Measurements from ENCODE around the gene TSPAN18.

TSPAN18 gene

DNA sequence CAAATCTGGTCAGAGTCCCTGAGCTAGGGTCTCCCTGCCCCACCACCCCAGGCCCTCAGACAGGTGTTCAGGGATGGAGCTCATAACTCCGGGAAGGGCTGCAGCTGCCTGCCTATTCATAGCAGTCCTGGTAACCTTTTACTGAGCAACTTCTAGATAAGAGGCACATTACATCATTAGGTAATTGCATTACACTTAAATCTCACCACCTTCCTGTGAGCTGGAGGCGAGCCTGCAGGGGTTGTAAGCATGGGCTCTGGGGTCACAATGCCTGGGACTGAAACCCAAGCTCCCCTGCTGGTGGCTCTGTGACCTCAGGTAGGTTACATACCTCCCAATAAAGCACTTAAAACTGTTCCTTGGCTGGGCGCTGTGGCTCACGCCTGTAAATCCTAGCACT lies 201.4 kb downstream of the TSPAN18 start:
- 0 out of 2 replicates have a peak, but pooled peaks have one; percentile 6 for TF ChIP-seq GLIS1 (tag by site-specific recombination; IDR thresholded peaks at IDR 0.05)
- TF ChIP-seq, protein P1, sequence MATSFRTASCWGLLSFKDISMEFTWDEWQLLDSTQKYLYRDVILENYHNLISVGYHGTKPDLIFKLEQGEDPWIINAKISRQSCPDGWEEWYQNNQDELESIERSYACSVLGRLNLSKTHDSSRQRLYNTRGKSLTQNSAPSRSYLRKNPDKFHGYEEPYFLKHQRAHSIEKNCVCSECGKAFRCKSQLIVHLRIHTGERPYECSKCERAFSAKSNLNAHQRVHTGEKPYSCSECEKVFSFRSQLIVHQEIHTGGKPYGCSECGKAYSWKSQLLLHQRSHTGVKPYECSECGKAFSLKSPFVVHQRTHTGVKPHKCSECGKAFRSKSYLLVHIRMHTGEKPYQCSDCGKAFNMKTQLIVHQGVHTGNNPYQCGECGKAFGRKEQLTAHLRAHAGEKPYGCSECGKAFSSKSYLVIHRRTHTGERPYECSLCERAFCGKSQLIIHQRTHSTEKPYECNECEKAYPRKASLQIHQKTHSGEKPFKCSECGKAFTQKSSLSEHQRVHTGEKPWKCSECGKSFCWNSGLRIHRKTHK (tag by site-specific recombination; IDR thresholded peaks at IDR 0.05) = no peak
- POLR2A ChIA-PET = no interaction called here
- CTCF ChIA-PET = interaction anchor here (0.5 to 18.1 kb wide), 16 partner anchors 10 to 362 kb away, joined by 3 to 847 read pairs (median 4); partner anchors contain the start of gene CD82

DNA sequence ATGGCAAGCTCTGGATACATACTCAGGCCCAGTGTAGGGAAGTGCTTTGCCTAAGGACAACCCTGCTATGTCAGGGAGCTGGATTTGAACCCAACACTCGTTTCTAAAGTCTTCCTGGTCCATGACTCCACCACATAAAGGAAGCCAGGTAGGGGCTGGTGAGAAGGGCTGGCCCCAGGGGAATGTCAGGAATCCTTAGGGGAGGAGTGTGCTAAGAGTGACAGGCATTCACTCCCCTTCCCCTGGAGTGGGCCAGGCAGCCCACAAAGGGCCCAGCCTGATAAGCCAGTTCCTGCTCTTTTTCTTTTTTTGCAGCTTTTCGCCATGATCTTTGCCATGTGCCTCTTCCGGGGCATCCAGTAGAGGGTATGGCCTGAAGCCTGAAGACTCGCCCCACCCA lies 202.1 kb downstream of the TSPAN18 start:
- H3K4me3 ChIP-seq (ENCODE audit: low read depth, low read length) = no peak overlapping the region
- H3K27ac ChIP-seq (ENCODE audit: extremely low read depth, low read depth, low read length) = no peak overlapping the region
- H3K4me1 ChIP-seq (ENCODE audit: control insufficient read depth, insufficient read depth, low read length) = no peaks in the 10 kb centered on the region
- ChIA-PET POLR2A (no interaction called here), CTCF (interaction anchor here (0.6 to 18.1 kb wide), 9 partner anchors 9 to 393 kb away, joined by 3 to 847 read pairs (median 4); no protein-coding TSS in a partner anchor)
- no peak for TF ChIP-seq YY1 (tag by site-specific recombination; IDR thresholded peaks at IDR 0.05)
- no peak for TF ChIP-seq ZNF121 (tag by site-specific recombination; IDR thresholded peaks at IDR 0.05)
- TF ChIP-seq BCL11A (tag by site-specific recombination; IDR thresholded peaks at IDR 0.05; ENCODE audit: low read depth) = no peak
- no peak for TF ChIP-seq ZNF391 (tag by site-specific recombination; IDR thresholded peaks at IDR 0.05; ENCODE audit: borderline replicate concordance, low read depth)
- TF ChIP-seq ZBTB48 (tag by site-specific recombination; IDR thresholded peaks at IDR 0.05) = no peak
- no peak for TF ChIP-seq ZNF624 (tag by site-specific recombination; IDR thresholded peaks at IDR 0.05)
- TF ChIP-seq ZNF366 (tag by site-specific recombination; conservative IDR thresholded peaks at IDR 0.05) = no peak
- TF ChIP-seq ZNF404 (tag by site-specific recombination; IDR thresholded peaks at IDR 0.05) = no peak
- no peak for TF ChIP-seq ZNF521 (tag by site-specific recombination; IDR thresholded peaks at IDR 0.05)
- TF ChIP-seq ZBTB1 (tag by site-specific recombination; IDR thresholded peaks at IDR 0.05) = no peak
- no peak for TF ChIP-seq SETDB1 (IDR thresholded peaks at IDR 0.05; ENCODE audit: insufficient read length, low read length)
- no peaks in the 10 kb centered on the region for H3K36me3 ChIP-seq (ENCODE audit: control insufficient read depth in 2 of 2, insufficient read depth in 1 of 2, low read length in 2 of 2)
- H3K9me3 ChIP-seq (ENCODE audit: control insufficient read depth, insufficient read depth, low read depth, low read length) = no peaks in the 10 kb centered on the region

More for the DNA sequence above, 201.4 kb downstream of the TSPAN18 start:
- Histone ChIP-seq H3K36me3 (ENCODE audit: control insufficient read depth in 2 of 2, insufficient read depth in 1 of 2, low read length in 2 of 2) (no peaks in the 10 kb centered on the region), H3K27ac (ENCODE audit: extremely low read depth, low read depth, low read length) (no peak overlapping the region), H3K9me3 (ENCODE audit: control insufficient read depth, insufficient read depth, low read depth, low read length) (no peaks in the 10 kb centered on the region), H3K4me1 (ENCODE audit: control insufficient read depth, insufficient read depth, low read length) (no peaks in the 10 kb centered on the region), H3K4me3 (ENCODE audit: low read depth, low read length) (no peak overlapping the region)

- Histone ChIP-seq H3K4me3 (ENCODE audit: low read depth, low read length) (no peak overlapping the region), H3K9me3 (ENCODE audit: control insufficient read depth, insufficient read depth, low read depth, low read length) (no peaks in the 10 kb centered on the region), H3K4me1 (ENCODE audit: control insufficient read depth, insufficient read depth, low read length) (no peaks in the 10 kb centered on the region), H3K36me3 (ENCODE audit: control insufficient read depth in 2 of 2, insufficient read depth in 1 of 2, low read length in 2 of 2) (peaks cover 0 to 15% of the 10 kb centered on the region in 2 experiments; a peak in 1 of 3 replicates), H3K27ac (ENCODE audit: extremely low read depth, low read depth, low read length) (no peak overlapping the region)
- CTCF ChIA-PET = interaction anchor here (0.7 to 18.1 kb wide), 3 partner anchors 20 to 315 kb away, joined by 3 to 847 read pairs (median 7); no protein-coding TSS in a partner anchor
- POLR2A ChIA-PET = no interaction called here
- TF ChIP-seq ZIC2 (tag by site-specific recombination; IDR thresholded peaks at IDR 0.05) = peak; percentile 70
- no peak for TF ChIP-seq ZNF184 (tag by site-specific recombination; IDR thresholded peaks at IDR 0.05)
- TF ChIP-seq, protein P2, sequence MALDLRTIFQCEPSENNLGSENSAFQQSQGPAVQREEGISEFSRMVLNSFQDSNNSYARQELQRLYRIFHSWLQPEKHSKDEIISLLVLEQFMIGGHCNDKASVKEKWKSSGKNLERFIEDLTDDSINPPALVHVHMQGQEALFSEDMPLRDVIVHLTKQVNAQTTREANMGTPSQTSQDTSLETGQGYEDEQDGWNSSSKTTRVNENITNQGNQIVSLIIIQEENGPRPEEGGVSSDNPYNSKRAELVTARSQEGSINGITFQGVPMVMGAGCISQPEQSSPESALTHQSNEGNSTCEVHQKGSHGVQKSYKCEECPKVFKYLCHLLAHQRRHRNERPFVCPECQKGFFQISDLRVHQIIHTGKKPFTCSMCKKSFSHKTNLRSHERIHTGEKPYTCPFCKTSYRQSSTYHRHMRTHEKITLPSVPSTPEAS (tag by site-specific recombination; IDR thresholded peaks at IDR 0.05) = no peak
- TF ChIP-seq KLF1 (tag by site-specific recombination; IDR thresholded peaks at IDR 0.05) = no peak
- no peak for TF ChIP-seq PRDM6 (tag by site-specific recombination; IDR thresholded peaks at IDR 0.05)
- no peak for TF ChIP-seq HOXC10 (CRISPR knock-in tag; IDR thresholded peaks at IDR 0.05)
- no peak for TF ChIP-seq ZNF561 (tag by site-specific recombination; IDR thresholded peaks at IDR 0.05; ENCODE audit: borderline replicate concordance)
- TF ChIP-seq ZNF23 (tag by site-specific recombination; IDR thresholded peaks at IDR 0.05; ENCODE audit: borderline replicate concordance) = peak; percentile 91
- TF ChIP-seq ZBTB17 (tag by site-specific recombination; IDR thresholded peaks at IDR 0.05) = peak; percentile 73
- no peak for TF ChIP-seq TCF7L2 (IDR thresholded peaks at IDR 0.05; ENCODE audit: borderline replicate concordance, low read depth, low read length)
Measured at GRCh38 chr11:44930588-44931302, 204.0 kb downstream of the TSPAN18 start.
